HG02840 (cell line): ENCODE measurements around the gene SLC38A3.
"Not testable (repeated sequence)": the region's sequence is repeated elsewhere in the genome, so short reads cannot be mapped to it uniquely, and the experiment has no call there.

Experiments used
- ATAC-seq: cut with Tn5 transposase; IDR thresholded peaks from one replicate; pipeline ENCODE4 v1.9.1; 2021; ENCODE audit warnings: mild to moderate bottlenecking, moderate library complexity, moderate number of reproducible peaks; ENCODE audit not compliant: unreplicated experiment, low FRiP score

Gene SLC38A3

DNA sequence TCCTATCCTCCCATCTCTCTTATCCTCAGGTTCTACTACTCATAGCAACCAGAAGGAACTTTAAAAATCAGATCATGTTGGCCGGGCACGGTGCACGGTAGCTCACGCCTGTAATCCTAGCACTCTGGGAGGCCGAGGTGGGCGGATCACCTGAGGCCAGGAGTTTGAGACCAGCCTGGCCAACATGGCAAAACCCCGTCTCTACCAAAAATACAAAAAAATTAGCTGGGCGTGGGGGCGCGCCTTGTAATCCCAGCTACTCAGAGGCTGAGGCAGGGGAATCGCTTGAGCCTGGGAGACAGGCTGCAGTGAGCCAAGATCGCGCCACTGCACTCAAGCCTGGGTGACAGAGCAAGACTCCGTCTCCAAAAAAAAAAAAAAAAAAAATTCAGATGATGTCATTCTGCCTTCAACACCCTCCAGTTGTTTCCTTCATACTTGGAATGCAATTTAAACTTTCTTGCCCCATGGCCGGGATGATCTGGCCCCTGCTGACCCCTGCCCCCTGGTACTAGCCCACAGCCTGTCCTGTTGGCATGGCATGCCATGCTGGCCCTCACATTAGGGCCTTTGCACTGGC lies 23.2 kb downstream of the SLC38A3 start:
- ATAC-seq = not testable (repeated sequence)

GRCh38 chr3:50229490-50229889 lies 24.4 kb downstream of the SLC38A3 start:
- no peak for ATAC-seq

GRCh38 chr3:50230104-50230793 lies 25.2 kb downstream of the SLC38A3 start:
- no peak for ATAC-seq

DNA sequence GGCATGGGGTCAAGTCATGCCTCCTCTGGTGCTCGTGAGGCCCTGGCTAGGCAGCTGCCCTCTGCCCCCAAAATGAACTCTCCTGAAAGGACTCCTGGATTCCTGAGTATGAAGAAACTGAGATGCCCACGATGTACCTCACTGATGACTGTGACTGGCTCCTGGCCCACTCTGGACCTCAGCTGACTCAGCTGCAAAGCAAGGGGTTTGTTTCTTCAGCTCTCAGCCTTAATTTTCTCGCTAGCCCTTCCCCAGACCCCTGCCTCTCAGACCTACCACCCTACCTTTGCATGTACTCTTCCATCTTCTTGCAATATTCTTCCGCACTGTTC lies 25.7 kb downstream of the SLC38A3 start:
- ATAC-seq = no peak

GRCh38 chr3:50231581-50231980 lies 26.5 kb downstream of the SLC38A3 start:
- no peak for ATAC-seq

- no peak for ATAC-seq
Measured at GRCh38 chr3:50232303-50232702, 27.2 kb downstream of the SLC38A3 start.

GRCh38 chr3:50233176-50233575 lies 28.1 kb downstream of the SLC38A3 start:
- no peak for ATAC-seq

DNA sequence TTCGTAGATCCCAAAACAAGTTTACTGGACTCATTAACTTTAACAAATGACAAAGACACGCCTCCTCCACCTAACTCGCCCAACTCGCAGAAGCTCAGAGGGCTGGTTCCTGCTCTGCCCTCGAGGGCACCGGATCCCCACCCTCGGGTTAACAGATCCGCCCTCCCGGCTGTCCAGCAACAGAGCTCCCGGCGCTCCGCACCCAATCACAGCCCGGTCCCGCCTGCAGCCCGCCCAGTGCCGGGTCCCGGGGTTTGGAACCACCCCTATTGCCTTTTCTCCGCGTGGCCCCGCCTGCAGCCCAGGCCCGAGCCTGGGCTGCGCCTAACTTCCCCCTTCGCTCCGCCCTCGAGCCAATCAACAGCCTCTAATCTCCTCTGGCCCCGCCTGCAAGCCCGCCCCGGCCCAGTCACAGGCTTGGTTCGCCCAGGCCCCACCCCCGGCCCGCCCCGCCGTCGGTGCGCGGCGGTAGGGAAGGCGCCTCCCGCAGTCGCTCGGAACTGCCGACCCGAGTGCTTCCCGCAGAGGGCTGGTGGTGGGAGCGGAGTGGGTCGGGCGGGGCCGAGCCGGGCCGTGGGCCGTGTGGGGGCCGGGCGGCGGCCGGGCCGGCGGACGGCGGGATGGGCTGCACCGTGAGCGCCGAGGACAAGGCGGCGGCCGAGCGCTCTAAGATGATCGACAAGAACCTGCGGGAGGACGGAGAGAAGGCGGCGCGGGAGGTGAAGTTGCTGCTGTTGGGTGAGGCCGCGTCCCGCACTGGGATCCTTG lies 30.8 kb downstream of the SLC38A3 start, which contains the start of gene GNAI2:
Gene GNAI2, plus strand, starts transcription at position 489 of the 768 bp plus-strand sequence. Its CDS starts 132 bp downstream, at position 621.
- peak; percentile 95 for ATAC-seq

GRCh38 chr3:50236484-50237132 lies 31.5 kb downstream of the SLC38A3 start:
- no peak for ATAC-seq

- no peak for ATAC-seq
Measured at GRCh38 chr3:50237133-50237651, 32.1 kb downstream of the SLC38A3 start.

GRCh38 chr3:50237754-50238548 lies 32.9 kb downstream of the SLC38A3 start:
- no peak for ATAC-seq

GRCh38 chr3:50238549-50239026 lies 33.5 kb downstream of the SLC38A3 start:
- no peak for ATAC-seq

DNA sequence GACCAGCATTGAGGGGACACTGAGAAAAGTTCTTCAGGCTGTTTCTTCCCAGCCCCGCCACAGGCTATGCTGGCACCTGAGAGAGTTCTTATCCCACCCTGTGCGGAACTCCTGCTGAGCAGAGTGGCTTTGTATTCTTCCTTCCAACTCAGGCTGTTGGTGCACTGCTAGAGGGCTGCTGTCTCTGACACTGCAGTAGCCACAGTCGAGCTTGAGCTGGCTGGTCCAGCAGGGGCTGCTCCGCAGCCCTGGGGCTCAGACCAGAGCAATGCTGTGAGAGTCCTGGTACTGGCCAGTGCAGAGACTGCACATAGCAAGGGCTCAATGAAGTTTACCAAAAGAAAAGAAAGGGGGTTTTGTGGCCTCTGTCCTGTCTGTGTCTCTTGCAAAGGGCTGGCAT lies 34.6 kb downstream of the SLC38A3 start:
- ATAC-seq = no peak

GRCh38 chr3:50241163-50241562 lies 36.1 kb downstream of the SLC38A3 start:
- ATAC-seq = no peak

- no peak for ATAC-seq
Measured at GRCh38 chr3:50241713-50242380, 36.8 kb downstream of the SLC38A3 start.

GRCh38 chr3:50242381-50242770 lies 37.3 kb downstream of the SLC38A3 start:
- no peak for ATAC-seq

DNA sequence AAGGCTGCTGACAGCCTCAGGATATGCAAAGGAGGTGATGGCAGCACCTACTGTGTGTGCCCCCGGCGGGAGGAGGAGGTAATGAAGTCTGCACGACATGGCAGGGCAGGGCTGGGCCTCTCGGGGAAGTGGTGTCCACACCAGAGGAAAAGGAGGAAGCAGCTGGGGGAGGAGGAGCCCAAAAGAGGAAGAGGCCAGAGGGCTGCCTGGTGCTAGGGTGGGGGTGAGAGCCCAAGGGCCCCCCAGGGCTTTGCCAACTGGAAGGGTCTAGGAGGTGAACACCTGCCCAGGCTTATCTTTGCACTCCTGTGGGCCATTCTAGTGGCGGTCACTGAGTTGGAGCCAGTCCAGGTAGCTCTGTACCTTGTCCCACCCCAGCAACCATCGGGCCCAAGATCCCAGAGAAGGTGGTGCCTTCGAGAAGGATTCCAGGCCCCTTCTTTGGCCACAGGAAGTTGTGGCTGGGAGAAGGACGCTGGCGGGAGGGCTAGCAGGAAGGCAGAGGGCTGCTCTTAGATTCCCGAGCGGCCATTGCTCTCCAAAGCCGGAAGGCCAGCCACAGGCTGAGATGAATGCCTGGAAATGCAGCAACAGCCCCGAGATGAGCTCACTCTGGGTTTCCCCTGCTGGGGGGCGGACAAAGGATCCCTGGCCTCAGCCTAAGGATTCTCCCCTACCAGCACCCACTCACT lies 37.9 kb downstream of the SLC38A3 start:
- no peak for ATAC-seq

DNA sequence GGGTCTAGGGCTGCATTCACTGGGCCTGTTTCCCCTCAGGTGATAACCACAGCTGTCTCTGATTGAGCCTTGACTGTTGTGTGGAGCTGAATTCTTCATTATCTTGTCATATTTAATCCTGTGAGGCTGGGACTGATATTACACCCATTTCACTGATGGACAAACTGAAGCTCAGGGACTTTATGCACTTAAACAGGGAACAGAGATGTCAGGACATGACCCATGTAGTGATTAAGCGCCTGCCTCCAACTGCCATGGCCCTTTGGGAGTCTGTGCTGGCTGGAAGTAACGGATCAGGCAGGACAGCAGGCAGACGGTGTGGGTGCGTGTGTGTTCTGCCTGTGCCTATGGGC lies 38.4 kb downstream of the SLC38A3 start:
- ATAC-seq = no peak

DNA sequence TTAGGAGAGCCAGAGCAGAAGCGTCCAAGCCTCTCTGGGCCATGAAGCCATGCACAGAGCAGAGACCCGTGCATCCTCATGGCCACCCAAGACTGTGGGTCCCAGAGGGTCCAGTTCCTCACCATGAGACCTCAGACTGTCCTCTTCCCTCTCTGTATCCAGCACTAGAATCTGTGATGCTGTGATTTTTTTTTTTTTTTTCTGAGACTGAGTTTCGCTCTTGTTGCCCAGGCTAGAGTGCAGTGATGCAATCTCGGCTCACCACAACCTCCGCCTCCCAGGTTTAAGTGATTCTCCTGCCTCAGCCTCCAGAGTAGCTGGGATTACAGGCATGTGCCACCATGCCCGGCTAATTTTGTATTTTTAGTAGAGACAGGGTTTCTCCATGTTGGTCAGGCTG lies 39.7 kb downstream of the SLC38A3 start:
- ATAC-seq = not testable (repeated sequence)
